GM18861 (cell line): ENCODE measurements around the gene MT1B.

Experiments used
- ATAC-seq: cut with Tn5 transposase; IDR thresholded peaks from one replicate; pipeline ENCODE4 v1.9.1; 2021; ENCODE audit not compliant: unreplicated experiment

The MT1B gene

DNA sequence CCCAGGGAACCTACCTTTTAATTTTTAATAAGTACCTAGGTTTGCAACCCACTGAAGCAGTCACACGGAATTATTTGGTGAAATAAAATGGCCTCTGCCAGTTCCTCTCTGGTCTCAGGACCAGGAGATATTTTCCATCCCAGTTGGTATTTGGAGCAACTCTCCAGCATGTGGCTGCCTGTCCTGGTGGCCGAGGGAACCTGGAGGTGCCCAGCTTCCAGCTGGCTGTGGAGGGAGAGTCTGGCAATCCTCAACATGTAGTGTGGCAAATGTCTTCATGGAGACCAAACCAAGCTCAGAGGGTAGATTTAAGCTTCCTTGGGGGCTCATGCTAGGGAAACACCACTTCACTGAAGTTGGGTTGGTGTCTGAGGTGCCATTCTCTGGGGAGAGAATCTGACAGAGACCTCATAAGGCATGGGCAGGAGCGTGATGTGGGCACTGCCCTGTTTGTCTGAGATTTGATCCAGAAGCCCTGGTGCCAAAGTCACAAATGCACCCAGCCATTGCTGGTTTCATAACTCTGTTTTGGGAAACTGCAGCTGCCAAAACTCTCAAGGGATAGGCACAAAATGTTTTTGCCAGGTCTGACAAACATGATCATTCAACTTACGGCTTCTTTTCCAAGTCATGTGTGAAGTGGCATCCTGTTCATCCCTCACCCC is 33.4 kb downstream of the MT1B start:
- ATAC-seq: no peak

DNA sequence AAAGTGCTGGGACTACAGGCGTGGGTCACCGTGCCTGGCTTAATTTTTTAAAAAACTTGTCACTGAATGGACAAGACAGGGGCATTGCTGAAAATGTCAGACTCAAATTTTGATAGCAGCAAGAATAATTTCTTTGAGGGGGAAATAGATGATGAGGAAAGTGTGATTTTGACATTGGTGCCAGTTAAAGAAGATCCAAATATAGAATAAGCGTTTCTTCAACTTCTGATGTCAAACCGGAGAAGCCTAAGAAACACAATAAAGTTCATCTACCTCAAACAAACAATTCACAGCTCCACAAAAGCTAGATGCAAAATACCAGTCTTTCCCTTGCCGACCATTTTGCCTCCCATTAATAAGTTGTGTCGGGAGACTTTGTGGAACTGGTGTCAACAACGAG is 35.1 kb downstream of the MT1B start:
- ATAC-seq: no peak

GRCh38 chr16:56688762-56689161 is 37.1 kb downstream of the MT1B start:
- no peak for ATAC-seq

GRCh38 chr16:56689171-56689570 is 37.5 kb downstream of the MT1B start:
- no peak for ATAC-seq

DNA sequence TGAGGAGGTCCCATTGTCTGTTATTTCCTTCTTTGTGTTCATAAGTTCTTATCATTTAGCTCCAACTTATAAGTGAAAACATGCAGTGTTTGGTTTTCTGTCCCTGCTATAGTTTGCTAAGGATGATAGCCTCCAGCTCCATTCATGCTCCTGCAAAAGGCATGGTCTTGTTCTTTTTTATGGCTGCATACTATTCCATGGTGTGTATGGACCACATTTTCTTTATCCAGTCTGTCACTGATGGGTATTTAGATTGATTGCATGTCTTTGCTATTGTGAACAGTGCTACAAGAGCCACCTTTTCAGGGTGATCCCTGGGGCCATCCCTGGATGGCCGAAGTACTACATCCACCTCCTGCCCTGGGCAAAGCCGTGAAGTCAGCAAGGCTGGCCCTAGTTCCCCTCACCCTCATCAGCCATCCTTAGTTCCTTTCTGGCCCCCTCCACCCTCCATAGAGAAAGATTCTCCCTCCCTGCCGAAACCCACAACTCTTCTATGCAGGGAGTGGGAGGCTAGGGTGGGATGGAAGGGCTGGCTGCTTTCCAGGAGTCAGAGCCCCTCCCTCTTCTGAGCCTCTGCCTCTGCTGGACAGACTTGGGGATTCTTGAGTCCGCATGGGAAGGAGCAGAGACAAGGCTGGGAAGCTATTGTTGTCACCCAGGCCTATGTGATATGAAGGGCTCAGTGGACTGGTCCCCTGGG is 38.9 kb downstream of the MT1B start:
- ATAC-seq: no peak

DNA sequence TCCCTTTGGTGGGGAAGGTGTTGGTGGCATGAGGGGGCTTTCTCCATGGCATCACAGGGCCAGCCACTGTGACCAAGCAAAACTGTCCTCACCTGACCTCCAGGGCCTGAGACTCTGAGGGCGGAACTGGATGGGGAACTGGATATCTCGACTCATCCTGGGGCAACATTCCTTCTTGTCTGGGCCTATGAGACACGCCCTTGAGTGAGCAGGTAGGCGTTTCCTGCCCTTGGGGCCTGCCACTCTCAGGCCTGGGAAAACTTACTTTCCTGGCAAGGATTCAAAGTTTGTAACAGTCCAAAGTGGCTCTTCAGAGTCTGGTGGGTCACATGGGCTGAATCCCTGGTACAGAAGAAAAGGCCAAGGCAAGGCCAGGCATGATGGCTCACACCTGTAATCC is 40.2 kb downstream of the MT1B start:
- ATAC-seq: no peak

- no peak for ATAC-seq
These were observed 43.6 kb downstream of the MT1B start for GRCh38 chr16:56695246-56695645.

- no peak for ATAC-seq
These were observed 45.9 kb downstream of the MT1B start for GRCh38 chr16:56697456-56698155.

- no peak for ATAC-seq
These were observed 48.5 kb downstream of the MT1B start for GRCh38 chr16:56700195-56700594.

- ATAC-seq: no peak
These were observed 48.9 kb downstream of the MT1B start for GRCh38 chr16:56700631-56701030.

GRCh38 chr16:56701534-56701933 is 49.8 kb downstream of the MT1B start:
- no peak for ATAC-seq
